ENCODE data around the gene MDP1. TPM values are rescaled to one million over a fixed set of nuclear protein-coding genes. Genes with fewer than 3 reads are reported as not detected.
"Not testable (repeated sequence)": the region's sequence is repeated elsewhere in the genome, so short reads cannot be mapped to it uniquely, and the experiment has no call there.

The MDP1 gene
- total RNA-seq, 2 experiments from 2014 or later = 14.2 to 15.8 TPM

DNA sequence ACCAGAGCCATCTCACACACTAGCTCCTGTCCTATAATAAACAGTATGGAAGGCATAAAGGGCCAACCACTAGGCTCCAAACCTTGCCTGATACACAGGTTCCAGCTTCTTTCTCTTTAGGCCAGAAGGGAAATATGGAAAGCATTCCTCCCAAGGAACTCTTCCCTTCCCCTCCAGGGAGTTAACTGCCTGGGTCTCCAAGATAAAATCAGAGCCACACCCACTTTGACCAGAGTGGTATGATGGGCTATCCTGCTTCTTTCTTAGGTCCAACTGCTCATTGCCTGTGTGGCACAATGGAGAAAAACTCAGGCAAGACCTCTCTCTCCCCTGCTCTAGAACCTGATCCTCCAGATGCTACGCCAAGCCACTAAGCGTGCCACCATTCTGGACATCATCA is 8.2 kb downstream of the MDP1 start:
- peaks cover 67% of the 10 kb centered on the region for H3K36me3 Mint-ChIP-seq
- no peaks in the 10 kb centered on the region for H3K27me3 Mint-ChIP-seq
- ChIA-PET POLR2A (interaction anchor here (3.7 kb wide), 1 partner anchor 12 kb away, joined by 14 read pairs; the partner anchor contains the start of gene TM9SF1), CTCF (interaction anchor here (1.1 to 2.2 kb wide), 2 partner anchors 8 to 100 kb away, joined by 3 to 8 read pairs; partner anchors contain the start of genes CIDEB and MDP1)
- DNase-seq = no peak
- no peak overlapping the region for H3K27ac Mint-ChIP-seq
- intact Hi-C loops (cut with micrococcal nuclease) = no loop called here
- H3K4me1 Mint-ChIP-seq (ENCODE audit: low read depth) = peaks cover 35% of the 10 kb centered on the region
- H3K4me3 Mint-ChIP-seq = no peak overlapping the region
- peaks cover 6% of the 10 kb centered on the region for H3K9me3 Mint-ChIP-seq

DNA sequence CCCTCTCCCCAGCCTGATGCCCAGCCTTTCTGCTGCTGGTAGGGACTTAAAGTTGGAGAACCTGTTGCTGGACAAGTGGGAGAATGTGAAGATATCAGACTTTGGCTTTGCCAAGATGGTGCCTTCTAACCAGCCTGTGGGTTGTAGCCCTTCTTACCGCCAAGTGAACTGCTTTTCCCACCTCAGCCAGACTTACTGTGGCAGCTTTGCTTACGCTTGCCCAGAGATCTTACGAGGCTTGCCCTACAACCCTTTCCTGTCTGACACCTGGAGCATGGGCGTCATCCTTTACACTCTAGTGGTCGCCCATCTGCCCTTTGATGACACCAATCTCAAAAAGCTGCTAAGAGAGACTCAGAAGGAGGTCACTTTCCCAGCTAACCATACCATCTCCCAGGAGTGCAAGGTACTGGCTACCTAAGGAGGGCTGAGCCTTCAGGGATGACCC is 8.7 kb downstream of the MDP1 start:
- POLR2A ChIA-PET = interaction anchor here (3.7 kb wide), 1 partner anchor 12 kb away, joined by 14 read pairs; the partner anchor contains the start of gene TM9SF1
- H3K4me3 Mint-ChIP-seq = no peak overlapping the region
- H3K36me3 Mint-ChIP-seq = peaks cover 72% of the 10 kb centered on the region
- no peaks in the 10 kb centered on the region for H3K27me3 Mint-ChIP-seq
- intact Hi-C loops (cut with micrococcal nuclease) = no loop called here
- H3K27ac Mint-ChIP-seq = peak overlapping the region; percentile 5
- CTCF ChIA-PET = interaction anchor here (1.1 kb wide), 1 partner anchor 8 kb away, joined by 3 read pairs; the partner anchor contains the start of gene MDP1
- peaks cover 31% of the 10 kb centered on the region for H3K4me1 Mint-ChIP-seq (ENCODE audit: low read depth)
- DNase-seq = no peak
- H3K9me3 Mint-ChIP-seq = peaks cover 8% of the 10 kb centered on the region

DNA sequence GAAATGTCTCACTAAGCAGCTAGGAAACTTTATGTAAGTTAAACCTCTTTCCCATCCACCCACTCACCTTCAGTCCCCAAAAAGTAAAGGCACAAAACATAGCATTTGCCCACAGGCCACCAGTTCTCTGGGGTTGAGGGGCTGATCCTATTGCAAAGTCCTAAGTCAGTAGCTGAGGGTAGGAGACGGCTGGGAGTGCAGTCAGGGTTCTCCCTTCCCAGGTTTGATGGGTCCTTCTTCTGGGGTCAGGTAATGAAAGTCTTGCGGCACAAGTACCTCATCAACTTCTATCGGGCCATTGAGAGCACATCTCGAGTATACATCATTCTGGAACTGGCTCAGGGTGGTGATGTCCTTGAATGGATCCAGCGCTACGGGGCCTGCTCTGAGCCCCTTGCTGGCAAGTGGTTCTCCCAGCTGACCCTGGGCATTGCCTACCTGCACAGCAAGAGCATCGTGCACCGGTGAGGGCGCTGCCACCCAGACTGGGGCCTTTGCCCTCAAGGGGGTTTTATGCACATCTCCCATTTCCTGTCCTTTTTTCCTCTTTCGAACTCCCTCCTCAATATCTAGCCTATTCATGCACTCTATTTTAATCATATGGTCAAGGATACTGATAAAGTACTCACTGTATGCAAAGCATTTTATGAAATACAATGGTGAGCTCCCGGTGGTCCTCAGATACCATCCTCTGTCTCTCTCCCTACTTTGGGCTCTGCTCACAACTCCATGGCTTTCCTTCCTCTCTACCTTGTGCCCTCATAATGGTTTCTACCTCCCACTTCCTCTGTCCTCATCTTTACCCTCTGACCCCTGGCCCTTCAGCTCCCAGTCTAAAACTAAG is 9.4 kb downstream of the MDP1 start:
- POLR2A ChIA-PET = interaction anchor here (3.7 kb wide), 1 partner anchor 11 kb away, joined by 14 read pairs; the partner anchor contains the start of gene TM9SF1
- H3K36me3 Mint-ChIP-seq = peaks cover 73% of the 10 kb centered on the region

DNA sequence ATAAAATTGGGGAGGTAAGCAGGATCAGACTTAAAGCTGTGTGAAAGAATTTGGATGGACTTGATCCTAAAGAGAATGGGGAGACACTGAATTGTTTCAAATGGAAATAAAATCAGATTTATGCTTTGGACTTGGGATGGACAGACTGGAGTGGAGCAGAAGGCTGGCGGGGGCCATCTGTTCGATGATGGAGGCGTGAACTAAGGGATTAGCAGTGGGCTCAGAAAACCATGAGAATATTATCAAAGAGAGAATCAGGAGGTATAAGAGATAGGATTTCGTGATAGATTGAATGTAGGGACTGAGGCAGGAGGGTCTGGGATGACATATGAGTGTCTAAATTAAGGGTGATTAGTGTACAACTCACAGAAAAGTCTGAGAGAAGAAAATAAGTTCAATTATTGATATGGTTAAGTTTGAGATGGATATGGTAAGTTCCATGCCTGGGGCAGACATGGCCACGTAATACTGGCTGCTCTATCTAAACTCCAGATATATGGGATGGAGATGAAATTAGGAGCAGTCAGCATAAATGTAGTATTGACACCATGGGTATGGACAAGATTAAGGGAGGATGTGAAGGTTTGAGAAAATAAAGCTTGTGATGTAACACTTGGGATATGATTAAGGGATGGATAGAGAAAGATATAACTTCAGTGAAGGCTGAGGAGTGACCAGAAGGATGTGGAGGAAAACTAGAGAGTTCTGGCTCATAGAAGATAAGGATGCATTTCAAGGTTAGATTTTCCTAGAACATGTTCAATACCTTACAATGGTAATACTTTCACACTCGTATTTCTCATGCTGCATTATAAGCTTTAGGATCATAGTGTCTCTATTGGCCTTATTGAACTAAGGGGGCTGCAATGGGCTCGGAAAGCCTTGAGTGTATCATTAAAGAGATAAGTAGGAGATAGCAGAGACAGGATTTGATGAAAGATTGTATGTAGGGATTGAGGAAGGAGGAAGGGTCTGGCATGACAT is 11.4 kb downstream of the MDP1 start:
- peaks cover 27% of the 10 kb centered on the region for H3K4me1 Mint-ChIP-seq (ENCODE audit: low read depth)
- intact Hi-C loops (cut with micrococcal nuclease) = no loop called here
- no peaks in the 10 kb centered on the region for H3K27me3 Mint-ChIP-seq
- DNase-seq = no peak
- peaks cover 65% of the 10 kb centered on the region for H3K36me3 Mint-ChIP-seq
- H3K4me3 Mint-ChIP-seq = no peak overlapping the region
- CTCF ChIA-PET = interaction anchor here (1.8 kb wide), 1 partner anchor 103 kb away, joined by 6 read pairs; the partner anchor contains the start of gene CIDEB
- POLR2A ChIA-PET = interaction anchor here (1.3 to 3.7 kb wide), 3 partner anchors 9 to 22 kb away, joined by 3 to 14 read pairs (median 11); partner anchors contain the start of genes CHMP4A and TM9SF1
- H3K27ac Mint-ChIP-seq = no peak overlapping the region
- H3K9me3 Mint-ChIP-seq = peaks cover 12% of the 10 kb centered on the region

More for the DNA sequence above, 9.4 kb downstream of the MDP1 start:
- CTCF ChIA-PET = interaction anchor here (0.8 to 1.1 kb wide), 2 partner anchors 9 to 90 kb away, joined by 3 read pairs; partner anchors contain the start of gene MDP1
- H3K27me3 Mint-ChIP-seq = no peaks in the 10 kb centered on the region
- no peak for DNase-seq
- intact Hi-C loops (cut with micrococcal nuclease) = no loop called here
- peak overlapping the region; percentile 5 for H3K27ac Mint-ChIP-seq
- H3K4me3 Mint-ChIP-seq = no peak overlapping the region
- peaks cover 27% of the 10 kb centered on the region for H3K4me1 Mint-ChIP-seq (ENCODE audit: low read depth)
- H3K9me3 Mint-ChIP-seq = peaks cover 12% of the 10 kb centered on the region

DNA sequence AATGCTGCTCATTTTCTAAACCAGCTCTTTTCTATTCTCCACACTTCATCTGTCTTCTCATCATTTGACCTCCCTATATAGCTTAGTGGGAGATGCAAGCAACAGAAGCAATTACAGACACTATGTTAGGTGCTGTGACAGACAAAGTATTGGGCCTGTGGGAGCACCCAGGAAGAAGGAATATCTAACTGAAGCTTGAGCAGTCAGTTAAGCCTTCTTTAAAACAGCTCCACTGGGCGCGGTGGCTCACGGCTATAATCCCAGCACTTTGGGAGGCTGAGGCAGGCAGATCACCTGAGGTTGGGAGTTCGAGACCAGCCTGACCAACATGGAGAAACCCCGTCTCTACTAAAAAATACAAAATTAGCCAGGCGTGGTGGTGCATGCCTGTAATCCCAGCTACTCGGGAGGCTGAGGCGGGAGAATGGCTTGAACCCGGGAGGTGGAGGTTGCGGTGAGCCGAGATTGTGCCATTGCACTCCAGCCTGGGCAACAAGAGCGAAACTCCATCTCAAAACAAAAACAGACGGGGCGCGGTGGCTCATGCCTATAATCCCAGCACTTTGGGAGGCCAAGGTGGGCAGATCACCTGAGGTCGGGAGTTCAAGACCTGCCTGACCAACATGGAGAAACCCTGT is 12.5 kb downstream of the MDP1 start:
- POLR2A ChIA-PET = interaction anchor here (1.3 kb wide), 2 partner anchors 10 to 21 kb away, joined by 3 to 11 read pairs; partner anchors contain the start of gene CHMP4A

DNA sequence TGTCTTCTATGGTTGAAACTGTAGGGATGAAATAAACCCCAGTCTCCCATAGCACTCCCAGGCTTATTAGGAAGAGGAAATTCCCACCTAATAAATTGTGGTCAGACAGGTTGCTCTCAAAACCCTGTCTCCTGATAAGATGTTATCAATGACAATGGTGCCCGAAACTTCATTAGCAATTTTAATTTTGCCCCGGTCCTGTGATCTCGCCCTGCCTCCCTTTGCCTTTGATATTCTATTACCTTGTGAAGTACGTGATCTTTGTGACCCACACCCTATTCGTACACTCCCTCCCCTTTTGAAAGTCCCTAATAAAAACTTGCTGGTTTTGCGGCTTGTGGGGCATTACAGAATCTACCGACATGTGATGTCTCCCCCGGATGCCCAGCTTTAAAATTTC is 13.3 kb downstream of the MDP1 start:
- intact Hi-C loops (cut with micrococcal nuclease); H3K27ac Mint-ChIP-seq; H3K4me3 Mint-ChIP-seq; DNase-seq; H3K27me3 Mint-ChIP-seq; POLR2A ChIA-PET: not testable (repeated sequence)
- CTCF ChIA-PET = interaction anchor here (1.4 to 1.8 kb wide), 2 partner anchors 94 to 105 kb away, joined by 3 to 6 read pairs; partner anchors contain the start of gene CIDEB
- peaks cover 37% of the 10 kb centered on the region for H3K4me1 Mint-ChIP-seq (ENCODE audit: low read depth)
- H3K9me3 Mint-ChIP-seq = peaks cover 12% of the 10 kb centered on the region
- H3K36me3 Mint-ChIP-seq = peaks cover 63% of the 10 kb centered on the region

More for the DNA sequence above, 12.5 kb downstream of the MDP1 start:
- CTCF ChIA-PET = interaction anchor here (1.4 to 1.8 kb wide), 2 partner anchors 93 to 104 kb away, joined by 3 to 6 read pairs; partner anchors contain the start of gene CIDEB
- DNase-seq; intact Hi-C loops (cut with micrococcal nuclease); H3K4me3 Mint-ChIP-seq; H3K27ac Mint-ChIP-seq; H3K27me3 Mint-ChIP-seq: not testable (repeated sequence)
- Mint-ChIP-seq H3K9me3 (peaks cover 12% of the 10 kb centered on the region), H3K36me3 (peaks cover 68% of the 10 kb centered on the region), H3K4me1 (ENCODE audit: low read depth) (peaks cover 36% of the 10 kb centered on the region)

DNA sequence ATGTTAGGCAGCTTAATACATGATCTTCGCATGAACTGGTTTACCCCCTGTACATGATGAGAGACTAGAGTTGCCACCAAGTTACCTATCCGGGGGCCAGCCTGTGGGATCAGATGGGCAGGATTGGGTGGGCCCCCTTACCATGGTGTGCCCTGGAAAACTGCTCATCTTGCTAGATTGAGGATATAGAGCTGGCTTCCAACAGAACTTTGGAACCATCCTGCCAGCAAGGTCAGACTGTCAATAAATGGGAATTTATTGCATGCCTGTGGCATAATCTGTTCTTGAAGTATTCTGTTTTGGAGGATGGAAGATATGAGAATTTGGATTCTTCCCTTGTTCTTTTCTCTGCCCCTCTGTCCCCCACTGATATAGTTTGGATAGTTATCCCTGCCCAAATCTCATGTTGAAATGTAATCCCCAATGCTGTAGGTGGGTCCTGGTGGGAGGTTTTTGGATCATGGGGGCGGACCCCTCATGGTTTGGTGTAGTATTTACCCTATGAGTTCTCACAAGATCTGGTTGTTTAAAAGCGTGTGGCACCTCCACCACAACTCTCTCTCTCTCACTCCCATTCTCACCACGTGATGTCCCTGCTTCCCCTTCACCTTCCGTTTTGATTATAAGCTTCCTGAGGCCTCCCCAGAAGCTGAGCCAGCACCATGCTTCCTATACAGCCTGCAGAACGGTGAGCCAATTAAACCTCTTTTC is 16.9 kb downstream of the MDP1 start:
- Mint-ChIP-seq H3K27ac (peak overlapping the region; percentile 31), H3K4me1 (ENCODE audit: low read depth) (peaks cover 43% of the 10 kb centered on the region), H3K4me3 (no peak overlapping the region), H3K27me3 (no peaks in the 10 kb centered on the region), H3K36me3 (peaks cover 43% of the 10 kb centered on the region), H3K9me3 (peaks cover 12% of the 10 kb centered on the region)
- ChIA-PET CTCF (no interaction called here), POLR2A (interaction anchor here (0.8 to 1.5 kb wide), 2 partner anchors 10 to 13 kb away, joined by 3 to 7 read pairs; partner anchors contain the start of gene IPO4)
- intact Hi-C loops (cut with micrococcal nuclease) = no loop called here
- no peak for DNase-seq

DNA sequence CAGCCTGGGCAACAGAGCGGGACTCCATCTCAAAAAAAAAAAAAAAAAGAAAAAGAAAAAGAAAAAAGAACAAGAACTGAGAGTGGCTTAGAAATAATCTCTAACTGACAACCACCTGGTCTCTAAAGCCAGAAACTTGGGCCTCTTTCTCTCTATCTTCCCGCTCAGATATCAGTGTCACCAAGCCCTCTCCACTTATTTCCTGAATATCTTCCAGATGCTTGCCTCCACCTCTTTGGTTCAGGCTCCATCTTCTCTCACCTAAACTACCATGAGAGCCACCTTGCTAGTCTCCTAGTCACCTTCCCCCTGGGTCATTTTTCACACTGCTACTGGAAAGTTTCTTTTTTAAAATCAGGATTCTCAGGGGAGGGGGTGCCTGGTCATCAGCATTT is 18.8 kb downstream of the MDP1 start:
- H3K36me3 Mint-ChIP-seq = peaks cover 40% of the 10 kb centered on the region
- H3K4me1 Mint-ChIP-seq (ENCODE audit: low read depth) = peaks cover 55% of the 10 kb centered on the region
- H3K27me3 Mint-ChIP-seq = no peaks in the 10 kb centered on the region
- POLR2A ChIA-PET = interaction anchor here (2.6 to 2.8 kb wide), 2 partner anchors 19 to 50 kb away, joined by 18 to 20 read pairs; partner anchors contain the start of genes MDP1, PSME2 and RNF31
- no peak for DNase-seq
- H3K4me3 Mint-ChIP-seq = peak overlapping the region; percentile 96
- peaks cover 3% of the 10 kb centered on the region for H3K9me3 Mint-ChIP-seq
- H3K27ac Mint-ChIP-seq = peak overlapping the region; percentile 73
- intact Hi-C loops (cut with micrococcal nuclease) = no loop called here
- CTCF ChIA-PET = interaction anchor here (1.8 to 2.8 kb wide), 3 partner anchors 36 to 111 kb away, joined by 6 to 10 read pairs (median 7); partner anchors contain the start of genes CIDEB, IRF9 and TINF2

DNA sequence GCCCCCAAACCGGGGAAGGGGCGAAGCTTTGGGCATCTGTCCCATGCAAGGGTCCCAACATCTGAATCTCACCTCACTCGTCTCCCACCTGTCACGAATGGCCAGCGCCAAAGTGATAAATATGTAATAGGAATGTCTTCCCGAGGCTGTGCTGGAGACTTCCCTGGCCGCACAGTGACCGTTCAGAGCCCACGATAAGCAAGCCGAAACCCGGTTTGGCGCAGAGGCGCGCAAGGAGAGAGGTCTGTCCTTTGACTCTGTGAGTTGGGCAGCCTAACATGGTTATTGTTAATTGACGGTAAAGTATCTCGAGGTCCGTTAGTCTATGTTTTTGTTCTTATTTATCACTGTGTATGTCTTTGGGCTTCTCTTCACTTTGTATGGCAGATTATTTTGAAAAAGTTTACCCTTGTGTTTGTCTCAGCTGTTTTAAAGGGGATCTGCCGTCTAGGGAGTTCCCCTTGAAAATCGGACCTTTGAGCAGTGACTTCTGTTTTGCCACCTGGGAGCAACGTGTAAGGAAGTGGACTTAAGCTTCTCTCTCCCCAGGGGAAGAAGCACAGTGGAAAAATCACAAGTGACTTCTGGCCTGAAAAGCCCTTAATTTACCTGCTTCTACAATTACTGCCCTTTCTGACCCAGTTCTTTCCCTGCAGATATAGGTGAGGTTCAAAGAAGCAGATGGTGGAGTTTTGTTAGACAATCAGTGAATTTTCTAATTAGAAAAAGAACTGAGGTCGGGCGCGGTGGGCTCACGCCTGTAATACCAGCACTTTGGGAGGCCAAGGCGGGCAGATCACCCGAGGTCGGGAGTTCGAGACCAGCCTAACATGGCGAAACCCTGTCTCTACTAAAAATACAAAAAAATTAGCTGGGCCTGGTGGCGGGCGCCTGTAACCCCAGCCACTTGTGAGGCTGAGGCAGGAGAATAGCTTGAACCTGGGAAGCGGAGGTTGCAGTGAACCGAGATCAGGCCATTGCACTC is 19.5 kb downstream of the MDP1 start:
- ChIA-PET CTCF (interaction anchor here (0.9 to 2.8 kb wide), 14 partner anchors 18 to 235 kb away, joined by 3 to 10 read pairs (median 6); partner anchors contain the start of genes CHMP4A, CIDEB, IRF9 and LTB4R), POLR2A (interaction anchor here (0.6 to 4.2 kb wide), 19 partner anchors 10 to 235 kb away, joined by 3 to 26 read pairs (median 5); partner anchors contain the start of genes CHMP4A, DCAF11, DHRS1 and EMC9)
- H3K4me1 Mint-ChIP-seq (ENCODE audit: low read depth) = peaks cover 56% of the 10 kb centered on the region
- peak overlapping the region; percentile 95 for H3K27ac Mint-ChIP-seq
- no peaks in the 10 kb centered on the region for H3K27me3 Mint-ChIP-seq
- H3K36me3 Mint-ChIP-seq = peaks cover 39% of the 10 kb centered on the region
- intact Hi-C loops (cut with micrococcal nuclease) = no loop called here
- no peaks in the 10 kb centered on the region for H3K9me3 Mint-ChIP-seq
- DNase-seq = no peak
- peak overlapping the region; percentile 96 for H3K4me3 Mint-ChIP-seq

All from activated CD4-positive, alpha-beta memory T cell treated with anti-CD3 and anti-CD28 coated beads for 36 hours (primary cell).